IPS-18c (cell line): Measurements from ENCODE around the gene KRT5.
"Not testable (repeated sequence)": the region's sequence is repeated elsewhere in the genome, so short reads cannot be mapped to it uniquely, and the experiment has no call there.

Experiments
- H3K4me3 ChIP-seq: 2 replicates; pipeline ENCODE4 v1.7.0; 2013; ENCODE audit warnings: low read depth, mild to moderate bottlenecking, low read length, moderate library complexity; ENCODE audit not compliant: insufficient read depth
- H3K9me3 ChIP-seq: one replicate; pipeline ENCODE4 v1.6.1; 2013; ENCODE audit warnings: mild to moderate bottlenecking, low read length, moderate library complexity; ENCODE audit not compliant: control insufficient read depth, insufficient read depth

KRT5 gene

GRCh38 chr12:52513736-52514135 lies 6.5 kb downstream of the KRT5 start:
- no peak overlapping the region for H3K4me3 ChIP-seq
- H3K9me3 ChIP-seq: peaks cover 2% of the 10 kb centered on the region

- Histone ChIP-seq H3K4me3 (no peak overlapping the region), H3K9me3 (peaks cover 2% of the 10 kb centered on the region)
Measured at GRCh38 chr12:52508211-52508610, 12.0 kb downstream of the KRT5 start.

- Histone ChIP-seq H3K4me3 (no peak overlapping the region), H3K9me3 (peaks cover 2% of the 10 kb centered on the region)
Measured at GRCh38 chr12:52506858-52507715, 13.1 kb downstream of the KRT5 start.

- H3K9me3 ChIP-seq: no peaks in the 10 kb centered on the region
Measured at GRCh38 chr12:52502877-52503276, 17.3 kb downstream of the KRT5 start.

GRCh38 chr12:52501490-52501889 lies 18.7 kb downstream of the KRT5 start:
- no peaks in the 10 kb centered on the region for H3K9me3 ChIP-seq
- H3K4me3 ChIP-seq: no peak overlapping the region

More at GRCh38 chr12:52502877-52503276, 17.3 kb downstream of the KRT5 start:
- no peak overlapping the region for H3K4me3 ChIP-seq

GRCh38 chr12:52500574-52500973 lies 19.6 kb downstream of the KRT5 start:
- H3K9me3 ChIP-seq, H3K4me3 ChIP-seq: not testable (repeated sequence)

- no peaks in the 10 kb centered on the region for H3K9me3 ChIP-seq
- H3K4me3 ChIP-seq: no peak overlapping the region
Measured at GRCh38 chr12:52499806-52500560, 20.2 kb downstream of the KRT5 start.

- H3K4me3 ChIP-seq: no peak overlapping the region
- no peaks in the 10 kb centered on the region for H3K9me3 ChIP-seq
Measured at GRCh38 chr12:52498946-52499345, 21.2 kb downstream of the KRT5 start.

- Histone ChIP-seq H3K4me3 (no peak overlapping the region), H3K9me3 (no peaks in the 10 kb centered on the region)
Measured at GRCh38 chr12:52497975-52498374, 22.2 kb downstream of the KRT5 start.

GRCh38 chr12:52496590-52497071 lies 23.6 kb downstream of the KRT5 start:
- H3K9me3 ChIP-seq: no peaks in the 10 kb centered on the region
- H3K4me3 ChIP-seq: no peak overlapping the region

- H3K4me3 ChIP-seq: no peak overlapping the region
Measured at GRCh38 chr12:52496054-52496453, 24.1 kb downstream of the KRT5 start.

GRCh38 chr12:52495389-52495788 lies 24.8 kb downstream of the KRT5 start:
- Histone ChIP-seq H3K4me3 (no peak overlapping the region), H3K9me3 (no peaks in the 10 kb centered on the region)

More at GRCh38 chr12:52496054-52496453, 24.1 kb downstream of the KRT5 start:
- no peaks in the 10 kb centered on the region for H3K9me3 ChIP-seq

- Histone ChIP-seq H3K4me3 (no peak overlapping the region), H3K9me3 (peaks cover 3% of the 10 kb centered on the region)
Measured at GRCh38 chr12:52494518-52494917, 25.7 kb downstream of the KRT5 start.

- H3K9me3 ChIP-seq: peaks cover 3% of the 10 kb centered on the region
- H3K4me3 ChIP-seq: no peak overlapping the region
Measured at GRCh38 chr12:52494100-52494499, 26.1 kb downstream of the KRT5 start.

GRCh38 chr12:52493172-52493571 lies 27.0 kb downstream of the KRT5 start, which contains the start of gene KRT6A:
Gene KRT6A (minus strand): TSS chr12:52493257. CDS start chr12:52493188, 69 bp downstream.
- Histone ChIP-seq H3K9me3 (peaks cover 3% of the 10 kb centered on the region), H3K4me3 (no peak within 1 kb of the TSS)

GRCh38 chr12:52492405-52492804 lies 27.8 kb downstream of the KRT5 start:
- not testable (repeated sequence) for H3K9me3 ChIP-seq, H3K4me3 ChIP-seq

GRCh38 chr12:52491495-52491894 lies 28.7 kb downstream of the KRT5 start:
- not testable (repeated sequence) for H3K4me3 ChIP-seq, H3K9me3 ChIP-seq

GRCh38 chr12:52488736-52489135 lies 31.5 kb downstream of the KRT5 start:
- Histone ChIP-seq H3K9me3 (peaks cover 3% of the 10 kb centered on the region), H3K4me3 (no peak overlapping the region)
